Right lobe of liver (tissue), 6 donors: Measurements from ENCODE around the gene PHLDB2. TPM values are rescaled to one million over a fixed set of nuclear protein-coding genes. Genes with fewer than 3 reads are reported as not detected.

Experiments
- ATAC-seq, 4 donors: fragments of 200-7000 bp; cut with Tn5 transposase; one replicate each; pipeline ENCODE4 v1.9.1; 2020; ENCODE audit warnings: mild to moderate bottlenecking in 4 of 4, moderate library complexity in 4 of 4
- DNase-seq, 3 donors: peaks; one replicate each; pipeline ENCODE4 v3.0.0-alpha.2; 2020
- H3K27ac ChIP-seq, 3 donors: fragments of 200-600 bp; one replicate each; pipeline ENCODE4 v1.8.0; 2022
- H3K27me3 ChIP-seq, 2 donors: fragments of 200-600 bp; one replicate each; pipeline ENCODE4 v1.8.0; 2022
- H3K36me3 ChIP-seq, 4 donors: fragments of 200-600 bp; sonication (generic) in 1 of 4; one replicate each; pipeline versions ENCODE4 v1.5.1 to v1.8.0; 2017 to 2022; ENCODE audit warnings: control low read depth in 1 of 4
- H3K4me1 ChIP-seq, 4 donors: fragments of 200-600 bp; sonication (generic) in 1 of 4; one replicate each; pipeline versions ENCODE4 v1.5.1 to v1.8.0; 2017 to 2022; ENCODE audit warnings: control low read depth in 1 of 4
- H3K4me3 ChIP-seq, 3 donors: fragments of 200-600 bp; one replicate each; pipeline ENCODE4 v1.8.0; 2022
- H3K9me3 ChIP-seq, 4 donors: fragments of 200-600 bp; sonication (generic) in 1 of 4; one replicate each; pipeline versions ENCODE4 v1.5.1 to v1.8.0; 2017 to 2022; ENCODE audit warnings: control low read depth in 1 of 4
- POLR2A ChIP-seq: fragments of 450-650 bp; IDR thresholded peaks from one replicate; pipeline ENCODE4 v1.6.1; 2017; ENCODE audit warnings: antibody characterized with exemption, mild to moderate bottlenecking
- WGBS: methylation state at CpG from one replicate; pipeline ENCODE4 v1.1.6; 2018; ENCODE audit warnings: low coverage, low lambda C conversion rate; ENCODE audit not compliant: insufficient coverage; ENCODE audit errors: missing lambda C conversion rate; 5-methylcytosine and 5-hydroxymethylcytosine counted together
- intact Hi-C, 2 donors: fragments of 100-400 bp; cut with DNase I; formaldehyde crosslinking; loops; one replicate each; pipeline versions ENCODE4 v1.11.2 to v1.14.1; 2022
- total RNA-seq, 6 experiments: library from RNA; depleted of rRNA in 2 of 6; stranded (reverse); fragments of >200 nt in 2 of 6; fragmentation: NEBNext Ultra II Directional in 3 of 6; extraction: Animal tissue kit (Norgen Biotek cat#: 25700) in 3 of 6; gene quantifications; one replicate each; pipeline versions ENCODE4 v1.1.0 to v1.2.4, GENCODE V29; 2016 to 2023
- TF ChIP-seq, protein P1 (sequence below), 4 donors: fragments of 200-600 bp in 3 of 4; fragments of 450-650 bp in 1 of 4; IDR thresholded peaks; one replicate each; pipeline versions ENCODE4 v1.5.1 to v1.8.0; 2016 to 2022; ENCODE audit warnings: antibody characterized with exemption in 4 of 4, mild to moderate bottlenecking in 2 of 4
- donor health status: DM: no; HTN: yes; CAD: no.
- donor health status: DM: no; HTN: no; CAD: no.
- donor health status: DM: no; HTN: no; CAD: no.
- donor health status: DM: no; HTN: yes; CAD: no.
- donor health status: DM: no; HTN: yes; CAD: no.

Gene PHLDB2
- total RNA-seq, 6 experiments from 2014 or later = 21.9 to 40.6 (median 31.2) TPM

DNA sequence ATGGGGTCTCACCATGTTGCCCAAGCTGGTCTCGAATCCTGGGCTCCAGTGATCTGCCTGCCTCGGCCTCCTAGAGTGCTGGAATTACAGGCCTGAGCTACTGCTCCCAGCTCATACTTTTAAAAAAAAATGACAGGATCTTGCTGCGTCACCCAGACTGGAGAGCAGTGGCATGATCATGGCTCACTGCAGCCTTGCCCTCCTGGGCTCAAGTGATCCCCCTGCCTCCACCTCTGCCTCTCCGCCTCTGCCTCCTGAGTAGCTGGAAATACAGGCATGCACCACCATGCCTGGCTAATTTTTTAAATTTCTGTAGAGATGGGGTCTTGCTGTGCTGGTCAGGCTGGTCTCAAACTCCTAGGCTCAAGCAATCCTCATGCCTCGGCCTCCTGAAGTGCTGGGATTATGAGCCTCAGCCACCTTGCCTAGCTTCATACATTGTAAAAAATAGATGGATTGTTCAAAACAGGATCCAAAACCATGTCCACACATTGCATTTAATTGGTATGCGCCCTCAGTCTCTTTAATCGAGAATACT, 8.9 kb downstream of the PHLDB2 start:
- Histone ChIP-seq H3K27me3 (no peaks in the 10 kb centered on the region), H3K9me3 (no peaks in the 10 kb centered on the region), H3K4me3 (no peak overlapping the region), H3K4me1 (peaks cover 0 to 26% (median 9%) of the 10 kb centered on the region in 4 donors), H3K36me3 (no peaks in the 10 kb centered on the region), H3K27ac (no peak overlapping the region)
- no peak for DNase-seq
- 91% methylated on average over 3 of the region's 7 CpGs for WGBS
- no peak for ATAC-seq
- intact Hi-C loops = no loop called here
- TF ChIP-seq, protein P1, sequence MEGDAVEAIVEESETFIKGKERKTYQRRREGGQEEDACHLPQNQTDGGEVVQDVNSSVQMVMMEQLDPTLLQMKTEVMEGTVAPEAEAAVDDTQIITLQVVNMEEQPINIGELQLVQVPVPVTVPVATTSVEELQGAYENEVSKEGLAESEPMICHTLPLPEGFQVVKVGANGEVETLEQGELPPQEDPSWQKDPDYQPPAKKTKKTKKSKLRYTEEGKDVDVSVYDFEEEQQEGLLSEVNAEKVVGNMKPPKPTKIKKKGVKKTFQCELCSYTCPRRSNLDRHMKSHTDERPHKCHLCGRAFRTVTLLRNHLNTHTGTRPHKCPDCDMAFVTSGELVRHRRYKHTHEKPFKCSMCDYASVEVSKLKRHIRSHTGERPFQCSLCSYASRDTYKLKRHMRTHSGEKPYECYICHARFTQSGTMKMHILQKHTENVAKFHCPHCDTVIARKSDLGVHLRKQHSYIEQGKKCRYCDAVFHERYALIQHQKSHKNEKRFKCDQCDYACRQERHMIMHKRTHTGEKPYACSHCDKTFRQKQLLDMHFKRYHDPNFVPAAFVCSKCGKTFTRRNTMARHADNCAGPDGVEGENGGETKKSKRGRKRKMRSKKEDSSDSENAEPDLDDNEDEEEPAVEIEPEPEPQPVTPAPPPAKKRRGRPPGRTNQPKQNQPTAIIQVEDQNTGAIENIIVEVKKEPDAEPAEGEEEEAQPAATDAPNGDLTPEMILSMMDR (IDR thresholded peaks at IDR 0.05) = no peak
- no peak for TF ChIP-seq POLR2A

DNA sequence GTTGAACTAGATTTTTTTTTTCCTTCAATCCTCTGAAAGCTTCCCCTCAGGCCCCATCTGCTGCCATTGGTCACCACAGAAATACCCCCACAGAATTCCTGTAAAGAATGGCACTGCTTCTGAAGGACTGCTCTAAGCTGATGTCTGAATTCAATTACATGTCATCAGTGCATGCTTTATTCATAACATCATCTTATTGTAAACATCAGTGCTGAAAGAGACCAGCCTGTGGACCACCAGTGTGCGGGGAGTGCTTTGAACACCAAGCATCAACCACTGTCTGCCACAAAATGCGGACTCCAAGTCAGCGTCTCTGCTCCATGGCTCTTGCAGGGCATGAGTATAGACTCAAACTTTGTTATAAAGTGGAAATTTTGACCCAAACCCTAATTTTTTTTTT, 11.6 kb downstream of the PHLDB2 start:
- TF ChIP-seq, protein P1 (IDR thresholded peaks at IDR 0.05) = no peak
- TF ChIP-seq POLR2A = no peak
- H3K27ac ChIP-seq = no peak overlapping the region
- WGBS = 100% methylated on average over 1 of the region's 3 CpGs
- ATAC-seq (no peak), DNase-seq (no peak)
- intact Hi-C loops = no loop called here
- H3K27me3 ChIP-seq = no peaks in the 10 kb centered on the region
- no peaks in the 10 kb centered on the region for H3K36me3 ChIP-seq
- H3K4me1 ChIP-seq = peaks cover 0 to 1% (median 0%) of the 10 kb centered on the region in 4 donors
- no peaks in the 10 kb centered on the region for H3K9me3 ChIP-seq
- no peak overlapping the region for H3K4me3 ChIP-seq

GRCh38 chr3:111871809-111872623, 13.0 kb downstream of the PHLDB2 start:
- Histone ChIP-seq H3K27me3 (no peaks in the 10 kb centered on the region), H3K4me3 (no peak overlapping the region), H3K4me1 (no peaks in the 10 kb centered on the region), H3K36me3 (no peaks in the 10 kb centered on the region), H3K27ac (no peak overlapping the region), H3K9me3 (no peaks in the 10 kb centered on the region)
- no peak for ATAC-seq
- DNase-seq = no peak
- 86% methylated on average over 5 of the region's 6 CpGs for WGBS
- intact Hi-C loops = no loop called here
- TF ChIP-seq POLR2A = no peak
- TF ChIP-seq, protein P1 (IDR thresholded peaks at IDR 0.05) = no peak

GRCh38 chr3:111872979-111873378, 13.9 kb downstream of the PHLDB2 start:
- Histone ChIP-seq H3K27me3 (no peaks in the 10 kb centered on the region), H3K9me3 (no peaks in the 10 kb centered on the region), H3K36me3 (no peaks in the 10 kb centered on the region), H3K4me3 (no peak overlapping the region), H3K27ac (no peak overlapping the region), H3K4me1 (no peaks in the 10 kb centered on the region)
- 78% methylated on average over 2 of the region's 2 CpGs for WGBS
- intact Hi-C loops = no loop called here
- TF ChIP-seq, protein P1 (IDR thresholded peaks at IDR 0.05) = no peak
- no peak for TF ChIP-seq POLR2A
- DNase-seq (no peak), ATAC-seq (no peak)
